NCI-H446 (cell line): ENCODE measurements around the gene LEMD2.
A peak's percentile ranks its signal among the peaks of the same experiment; 100 is the strongest.

ENCODE experiments used
- DNase-seq, 2 experiments: peaks; one replicate each; lab custom pipeline; 2025; lab: John Stamatoyannopoulos, UW

The LEMD2 gene

DNA sequence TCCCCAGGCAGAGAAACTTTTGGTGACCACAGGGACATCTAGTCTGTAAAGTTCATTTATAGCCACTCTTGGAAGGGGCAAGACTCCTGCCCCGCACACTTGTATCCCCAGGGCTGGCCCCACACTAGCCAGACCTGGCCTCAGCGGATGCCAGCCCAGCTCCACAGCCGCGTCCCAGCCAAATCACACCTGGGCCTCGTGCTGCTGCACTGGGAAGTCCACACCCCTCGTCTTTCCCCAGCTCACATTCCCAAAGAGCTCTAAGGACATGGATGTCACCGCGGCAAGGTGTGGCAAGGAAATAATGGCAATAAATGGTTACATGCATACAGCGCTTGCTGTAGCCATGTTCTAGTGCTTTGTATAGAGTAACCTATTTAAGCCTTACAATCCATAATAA is 50.8 kb downstream of the LEMD2 start:
- no peak for DNase-seq

DNA sequence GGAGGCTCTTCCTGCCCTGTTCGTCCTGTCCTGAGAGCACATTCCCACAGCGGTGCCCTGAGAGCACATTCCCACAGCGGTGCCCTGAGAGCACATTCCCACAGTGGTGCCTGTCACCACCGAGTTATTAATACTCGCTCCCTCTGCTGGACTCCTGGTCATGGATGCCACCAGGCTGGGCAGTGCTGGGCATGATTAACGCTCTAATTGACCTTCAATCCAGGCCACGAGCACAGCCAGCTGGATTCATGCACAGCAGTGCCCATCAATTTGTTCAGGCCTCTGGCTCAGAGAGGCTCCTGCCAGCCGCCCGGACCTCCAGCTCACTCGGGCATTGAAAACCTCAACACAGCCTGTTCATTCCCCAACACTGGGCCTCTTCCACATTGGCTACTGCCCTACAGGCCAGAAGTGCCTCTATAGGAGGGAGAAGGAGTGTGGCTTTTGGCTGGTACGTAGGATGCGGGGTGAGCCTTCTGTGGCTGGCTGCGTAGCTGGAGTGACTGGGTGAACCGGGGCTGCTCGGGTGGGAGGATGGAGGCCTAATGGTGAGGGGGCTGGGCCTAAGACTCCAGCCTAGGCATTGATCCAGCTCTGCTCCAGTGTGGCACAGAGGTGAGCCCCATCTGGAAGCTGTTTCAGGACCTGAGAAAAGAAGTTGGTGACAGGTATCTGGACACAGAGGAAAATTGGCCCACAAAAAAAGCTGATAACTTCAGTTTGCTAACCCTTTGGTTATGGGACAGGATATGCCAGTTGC is 51.5 kb downstream of the LEMD2 start:
- DNase-seq, result peak in 1 of 2 experiments; percentile 23

DNA sequence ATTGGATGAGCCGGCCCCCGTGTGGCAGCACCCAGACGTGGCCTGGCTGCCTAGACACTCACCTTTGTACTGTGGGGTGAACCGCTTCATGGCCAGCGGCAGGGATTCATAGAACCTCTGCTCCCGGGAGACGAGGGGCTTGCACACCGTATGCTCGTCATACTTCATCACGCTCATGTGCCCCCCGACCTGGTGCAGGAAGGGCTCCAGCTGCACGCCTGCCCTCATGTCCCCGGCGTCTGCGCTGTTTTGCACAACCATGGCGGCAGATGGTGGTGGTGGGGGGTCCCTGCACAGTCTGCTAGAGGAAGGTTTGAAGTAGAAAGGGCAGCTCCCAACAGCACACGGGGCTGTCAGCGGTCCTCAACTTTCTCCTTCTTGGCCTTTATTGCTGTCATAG is 53.7 kb downstream of the LEMD2 start:
- no peak for DNase-seq

DNA sequence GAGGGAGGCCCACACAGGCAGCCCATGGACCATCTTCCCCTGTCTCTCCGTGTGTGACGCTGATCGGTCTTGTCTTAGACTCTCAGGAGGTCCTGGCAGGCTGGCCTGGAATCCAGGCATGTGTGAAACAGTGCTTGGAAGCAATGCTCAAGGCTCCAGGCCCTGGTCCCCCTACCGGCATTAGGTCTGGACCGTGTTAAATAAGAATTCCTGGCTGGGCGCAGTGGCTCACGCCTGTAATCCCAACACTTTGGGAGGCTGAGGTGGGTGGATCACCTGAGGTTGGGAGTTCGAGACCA is 55.3 kb downstream of the LEMD2 start:
- no peak for DNase-seq

DNA sequence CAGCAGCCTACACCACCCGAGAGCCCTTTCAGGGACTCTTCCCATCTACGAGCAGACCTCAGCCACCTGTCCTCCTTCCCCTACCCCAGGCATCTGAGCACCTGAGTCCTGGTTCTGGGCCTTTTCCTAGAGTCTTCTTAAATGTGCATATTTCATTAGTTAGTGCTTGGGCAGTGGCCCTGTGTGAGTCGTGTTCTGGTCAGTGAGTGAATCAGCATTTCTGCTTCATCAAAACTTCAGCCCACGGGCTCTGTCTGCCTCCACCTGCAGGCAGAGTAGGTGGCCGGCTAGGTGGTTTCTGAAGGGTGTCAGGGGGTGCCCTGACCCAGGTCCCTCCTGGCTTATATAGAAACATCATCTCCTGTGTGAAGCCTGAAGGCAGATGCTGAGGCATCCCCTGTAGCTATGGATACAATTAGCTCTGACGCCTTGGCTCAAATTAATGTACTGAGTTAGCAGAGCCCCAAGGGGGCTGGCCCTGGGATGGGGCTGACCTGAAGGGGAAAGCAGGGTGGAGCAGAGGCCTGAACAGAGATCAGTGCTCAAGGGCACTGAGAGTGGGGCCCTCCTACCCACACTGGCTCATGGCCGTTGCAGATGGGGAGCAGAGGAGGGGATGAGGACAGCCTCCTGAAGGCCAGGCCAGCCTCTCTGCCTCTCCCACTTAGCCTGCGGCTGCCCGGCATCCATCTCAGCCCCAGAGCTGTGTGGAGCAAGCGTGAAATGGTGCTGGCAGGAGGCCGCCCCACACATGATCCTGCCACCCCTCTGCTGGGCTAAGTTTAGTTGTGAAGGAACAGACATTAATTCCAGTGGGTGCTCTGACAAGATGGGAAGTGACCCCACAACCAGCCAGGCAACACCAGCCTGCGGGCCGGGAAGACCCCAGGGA is 55.9 kb downstream of the LEMD2 start:
- no peak for DNase-seq

DNA sequence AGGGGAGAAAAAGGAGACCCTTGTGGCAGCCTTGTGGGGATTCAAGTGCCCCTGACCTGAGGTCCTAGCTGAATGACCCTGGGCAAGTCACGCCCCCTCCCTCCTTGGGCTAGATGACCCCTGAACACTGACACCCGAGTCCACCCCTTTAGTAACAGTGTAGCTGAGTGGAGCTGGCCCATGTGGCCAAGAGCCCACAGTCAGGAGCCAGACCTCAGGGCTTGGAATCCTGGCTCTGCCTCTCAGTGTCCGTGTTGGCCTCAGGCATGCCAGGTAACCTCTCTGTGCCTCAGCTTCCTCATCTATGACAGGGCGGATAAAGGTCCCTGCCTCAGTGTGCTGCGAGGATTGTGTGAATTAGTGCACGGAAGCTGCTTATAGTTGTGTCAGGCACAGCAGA is 56.5 kb downstream of the LEMD2 start:
- DNase-seq, result no peak

DNA sequence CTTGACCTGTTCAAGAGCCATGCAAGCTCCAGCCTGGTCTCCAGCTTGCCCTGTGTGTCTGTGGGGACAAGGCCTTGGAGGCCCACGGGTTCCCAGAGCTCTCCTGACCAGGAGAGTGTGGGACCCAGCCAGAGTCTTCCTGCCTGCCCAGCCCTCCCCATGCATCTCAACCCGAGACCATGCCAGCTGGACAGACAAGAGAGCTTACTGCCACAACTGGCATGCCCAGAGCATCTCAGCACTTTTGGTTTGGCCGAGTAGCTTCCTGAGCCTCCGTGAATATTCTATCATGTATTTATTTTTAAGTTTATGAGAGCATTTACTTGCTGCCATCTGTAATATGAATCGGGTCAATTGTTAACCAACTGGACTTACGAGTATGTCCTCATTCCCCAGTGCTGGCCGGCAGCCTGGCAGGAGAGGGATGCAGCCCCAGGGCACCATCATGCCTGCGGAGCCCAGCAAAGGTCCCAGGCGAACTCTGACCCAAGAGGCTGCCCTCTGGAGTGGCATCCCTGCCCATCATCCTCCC is 57.1 kb downstream of the LEMD2 start:
- no peak for DNase-seq

DNA sequence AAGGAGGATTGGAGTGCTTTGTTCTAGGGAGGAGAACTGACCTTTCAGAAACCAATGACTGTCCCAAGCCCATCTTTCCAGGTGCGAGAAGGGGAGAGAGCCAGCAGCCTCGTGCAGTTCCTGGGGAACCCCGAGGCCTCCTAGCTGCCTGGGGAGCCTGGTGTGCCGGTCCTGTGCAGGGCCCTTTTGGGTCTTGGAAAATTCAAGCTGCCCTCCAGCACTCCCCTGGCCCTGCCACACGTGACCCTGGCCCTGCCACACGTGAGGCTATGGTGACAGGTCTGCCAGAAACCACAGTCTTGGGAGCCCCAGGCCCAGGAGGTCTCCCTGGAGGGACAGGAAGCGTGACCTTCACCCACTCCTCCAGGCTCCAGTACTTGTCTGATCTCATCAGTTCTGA is 57.9 kb downstream of the LEMD2 start:
- DNase-seq, result no peak

DNA sequence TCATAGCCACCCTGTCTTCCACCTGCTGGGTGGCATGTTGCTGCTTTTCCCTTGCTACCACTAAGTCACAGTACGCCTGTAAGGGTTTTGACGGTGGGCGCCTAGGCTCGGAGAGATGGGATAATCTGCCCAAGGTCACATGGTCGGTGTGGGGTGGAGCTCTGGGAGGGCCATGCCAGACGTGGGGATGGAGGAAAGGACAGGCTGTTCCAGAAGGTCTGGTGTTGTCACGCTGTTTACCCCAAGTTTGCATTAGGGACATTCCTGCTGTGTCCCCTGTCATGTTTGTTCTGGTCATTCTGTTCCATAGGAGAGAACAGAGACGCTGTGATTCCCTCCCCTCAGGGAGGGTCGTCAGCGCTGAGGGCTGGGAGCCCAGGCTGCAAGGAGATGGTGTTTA is 58.3 kb downstream of the LEMD2 start:
- no peak for DNase-seq

DNA sequence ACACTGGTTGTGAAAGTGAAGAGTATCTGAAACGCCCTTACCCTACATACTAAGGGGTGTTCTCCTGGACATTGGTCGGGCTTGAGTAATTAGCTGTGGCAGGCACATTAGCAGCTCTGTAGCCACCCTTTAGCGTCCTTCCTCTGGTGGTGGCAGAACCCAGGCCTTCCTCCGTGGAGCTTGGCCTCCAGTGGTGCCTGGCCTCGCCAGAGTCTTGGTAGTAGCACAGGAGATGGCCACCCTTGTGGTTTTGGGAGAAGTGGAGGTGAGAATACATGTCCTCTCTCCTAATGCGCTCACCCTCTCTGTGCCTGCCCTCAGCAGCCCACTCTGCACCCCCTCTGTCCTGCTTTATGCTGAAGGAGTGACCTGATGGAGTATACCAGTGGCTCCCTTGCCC is 59.9 kb downstream of the LEMD2 start:
- no peak for DNase-seq

DNA sequence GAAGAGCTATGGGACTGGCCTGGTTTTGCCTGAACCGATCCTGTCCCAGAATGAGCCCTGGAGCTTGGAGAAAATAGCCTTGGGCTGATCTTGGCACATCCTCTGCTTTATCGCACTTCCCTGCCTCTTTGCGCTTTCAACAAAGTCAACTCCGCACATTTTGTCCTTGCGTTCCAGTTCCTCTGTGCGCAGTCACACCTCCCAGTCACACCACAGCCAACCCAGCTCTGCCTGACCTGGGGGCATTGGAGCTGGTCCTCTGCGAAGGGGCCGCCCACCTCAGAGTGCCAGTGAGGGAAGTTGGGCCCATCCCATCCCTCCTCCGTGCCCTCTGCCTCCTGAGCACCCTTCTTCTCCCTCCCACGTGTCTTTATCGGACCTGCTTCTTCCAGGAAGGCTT is 60.5 kb downstream of the LEMD2 start:
- no peak for DNase-seq

DNA sequence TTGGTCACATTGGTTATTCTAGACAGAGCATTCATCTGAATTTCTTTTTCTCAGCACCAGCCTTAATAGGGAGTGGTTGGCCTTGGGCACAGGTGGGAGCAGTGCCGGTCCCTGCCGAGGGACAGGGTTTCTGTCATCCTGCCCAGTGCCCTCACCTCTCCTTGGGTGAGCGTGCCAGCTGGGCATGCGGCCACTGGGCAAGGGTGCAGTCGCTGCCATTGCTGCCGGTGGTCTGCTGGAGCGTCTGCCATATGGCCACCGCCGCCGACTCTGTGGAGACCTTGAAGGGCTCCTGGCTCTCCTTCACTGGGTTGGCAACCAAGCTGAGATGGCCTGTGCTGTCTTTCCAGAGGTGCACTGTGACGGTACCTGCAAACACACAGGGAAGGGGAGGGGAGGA is 61.0 kb downstream of the LEMD2 start:
- DNase-seq, result peak in 1 of 2 experiments; percentile 30

DNA sequence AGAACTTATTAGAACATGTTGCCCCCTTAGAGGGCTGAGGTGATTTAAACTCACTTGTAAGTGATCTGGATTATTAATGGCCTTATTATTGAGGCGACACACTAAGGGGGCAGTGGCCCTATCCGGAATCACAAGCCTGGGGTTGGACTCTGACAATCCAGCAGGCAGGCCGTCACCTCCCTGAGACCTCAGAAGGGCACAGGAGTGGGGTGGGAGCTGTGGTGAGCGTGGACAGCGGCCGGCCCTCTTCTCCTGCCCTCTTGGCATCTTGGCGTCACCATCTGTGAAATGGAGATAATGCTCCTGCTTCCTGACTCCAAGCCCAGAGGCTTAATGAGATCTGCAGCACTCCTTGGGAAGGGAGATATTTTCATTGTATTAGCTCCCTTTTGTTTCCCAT is 61.8 kb downstream of the LEMD2 start:
- DNase-seq, result no peak

DNA sequence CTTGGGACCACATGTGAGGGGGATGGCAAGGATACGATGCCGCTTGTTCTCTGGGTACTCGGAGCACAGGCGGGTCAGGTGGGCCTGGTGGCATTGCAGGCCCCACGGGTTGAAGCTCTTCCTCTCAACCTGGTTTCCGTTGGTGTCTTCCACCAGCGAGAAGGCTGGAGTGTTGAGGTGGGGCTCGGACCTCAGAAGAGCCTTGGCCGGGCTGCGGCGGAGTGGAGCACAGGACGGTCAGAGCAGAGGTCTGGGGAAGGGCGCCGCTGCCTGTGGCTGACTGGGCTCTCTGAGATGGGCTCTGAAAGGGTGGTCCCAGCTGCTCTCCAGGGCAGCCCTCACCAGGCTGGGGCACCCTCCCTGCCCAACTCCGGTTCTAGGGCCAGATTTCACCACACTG is 62.2 kb downstream of the LEMD2 start:
- no peak for DNase-seq

DNA sequence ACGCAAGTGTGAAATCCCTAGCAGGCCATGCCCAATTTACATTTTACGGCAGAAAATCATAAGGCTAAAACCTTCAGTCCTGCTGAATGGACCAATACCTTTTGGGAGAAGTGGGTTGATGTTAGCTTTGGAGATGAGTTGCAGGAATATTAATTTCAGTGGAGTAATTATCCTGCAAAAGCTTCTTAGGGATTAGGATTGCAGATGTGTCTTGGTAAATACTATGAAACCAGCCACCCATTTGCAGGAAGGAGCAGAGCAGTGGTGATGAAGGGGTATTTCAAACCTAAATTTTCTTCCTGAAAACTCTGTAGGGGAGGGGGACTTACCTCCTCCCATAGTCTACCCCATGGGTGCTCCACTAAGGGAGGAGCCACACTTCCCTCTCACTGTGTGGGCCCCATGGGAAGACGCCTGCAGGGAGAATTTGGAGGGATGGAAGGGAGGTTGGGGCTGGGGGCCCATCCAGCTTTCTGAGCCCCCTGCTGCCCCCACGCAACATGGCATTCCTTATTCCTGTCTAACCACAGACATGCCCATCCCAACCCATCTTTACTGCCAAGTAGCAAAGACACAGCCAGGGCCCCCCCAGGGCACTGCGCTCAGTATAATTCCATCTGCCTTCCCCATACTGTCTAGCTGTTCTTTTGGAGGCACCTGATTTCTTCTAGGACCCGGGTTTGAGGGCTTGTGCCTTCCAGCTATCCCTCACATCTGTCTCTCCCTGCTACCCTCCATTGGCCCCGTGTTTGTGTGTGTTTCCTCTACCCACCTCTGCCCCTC is 62.8 kb downstream of the LEMD2 start:
- DNase-seq, result no peak

DNA sequence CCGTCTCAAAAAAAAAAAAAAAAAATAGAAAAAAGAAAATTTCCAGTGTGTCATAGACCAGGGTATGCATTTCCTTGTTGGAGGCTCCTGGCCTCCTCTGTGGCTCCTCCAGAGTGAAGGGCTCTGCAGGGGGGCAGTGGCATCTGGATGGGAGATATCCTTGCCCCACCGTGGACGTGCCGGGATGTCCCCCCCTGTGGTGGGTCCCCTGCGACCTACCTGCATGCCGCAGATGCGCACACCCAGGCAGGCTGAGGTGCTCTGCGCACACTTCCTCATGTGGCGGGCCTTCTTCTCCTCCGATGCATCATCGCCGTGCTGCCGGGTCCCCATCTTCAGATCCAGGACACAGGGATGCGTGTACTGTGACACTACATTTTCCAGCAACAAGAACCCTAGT is 63.7 kb downstream of the LEMD2 start:
- DNase-seq, result no peak

DNA sequence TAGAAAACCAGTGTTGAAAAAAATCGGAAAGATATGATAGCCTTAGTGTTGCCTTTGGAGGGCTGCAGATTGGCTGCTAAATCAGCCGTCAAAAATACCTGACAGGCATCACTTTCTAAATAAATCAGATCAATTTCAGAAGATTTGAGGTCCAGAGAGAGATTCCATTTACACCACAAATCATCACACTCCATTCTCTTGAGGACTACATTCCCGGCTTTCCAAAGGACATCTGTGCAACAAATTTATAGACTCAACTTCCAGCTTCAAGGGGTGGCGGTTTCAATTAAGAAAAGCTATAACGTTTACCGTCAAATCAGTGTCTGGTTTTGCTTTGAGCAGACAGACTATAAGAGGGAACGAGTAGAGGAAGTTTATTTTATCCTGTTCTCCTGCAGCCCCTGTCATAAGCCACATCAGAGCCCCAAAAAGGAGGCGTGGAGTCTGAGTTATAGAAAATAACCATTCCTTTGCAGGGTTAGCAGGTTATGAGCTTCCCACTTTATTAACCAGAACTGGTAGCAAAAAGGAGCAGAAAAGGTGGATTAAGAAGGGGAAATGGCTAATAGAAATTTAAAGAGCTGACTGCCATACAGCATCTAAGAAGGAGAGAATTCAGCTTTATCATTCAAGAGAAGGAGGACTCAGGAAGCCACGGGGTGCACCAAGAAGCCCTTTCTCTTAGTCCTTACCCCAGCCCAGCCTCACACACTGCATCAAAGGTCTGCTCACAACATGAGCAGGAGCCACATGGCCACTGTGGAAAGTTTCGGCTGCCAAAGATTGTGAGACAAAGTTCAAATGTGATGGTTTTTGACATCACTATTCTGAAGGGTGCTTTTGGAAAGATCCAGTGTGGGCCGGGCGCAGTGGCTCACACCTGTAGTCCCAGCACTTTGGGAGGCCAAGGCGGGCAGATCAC is 64.6 kb downstream of the LEMD2 start:
- no peak for DNase-seq

DNA sequence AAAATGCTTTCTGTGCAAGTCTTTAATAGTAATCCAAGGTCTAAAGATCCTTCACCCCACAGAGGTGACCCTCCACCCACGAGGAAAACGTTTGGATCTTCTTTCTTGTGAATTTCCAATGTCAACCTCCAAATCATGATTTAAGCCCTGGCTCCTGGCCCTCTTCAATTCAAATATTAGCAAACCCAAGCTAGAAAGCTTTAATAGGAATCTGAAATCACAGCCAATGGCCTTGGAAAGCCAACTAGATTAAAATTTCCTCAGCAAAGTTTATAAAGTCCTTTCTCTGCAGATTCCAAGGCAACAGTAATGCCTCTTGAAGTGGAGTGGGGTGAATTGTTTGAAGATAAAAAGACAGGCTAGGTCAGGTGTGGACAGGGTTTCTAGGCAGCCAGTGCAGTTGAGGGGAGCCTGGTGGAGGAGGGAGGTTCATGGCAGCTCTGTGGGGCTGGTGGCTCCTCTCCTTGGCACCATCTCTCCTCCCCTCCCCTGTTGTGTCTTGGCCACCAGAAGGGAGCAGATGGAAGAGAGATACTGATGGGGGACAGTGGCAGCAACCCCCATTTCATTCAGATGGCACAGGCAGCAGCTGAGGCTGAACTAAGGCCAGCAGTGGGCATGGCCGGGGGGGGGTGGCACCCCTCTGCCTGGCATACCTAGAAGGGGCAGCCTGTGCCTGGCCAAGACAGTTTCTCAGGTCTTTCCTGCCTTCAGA is 65.4 kb downstream of the LEMD2 start:
- DNase-seq, result peak in 1 of 2 experiments; percentile 62

DNA sequence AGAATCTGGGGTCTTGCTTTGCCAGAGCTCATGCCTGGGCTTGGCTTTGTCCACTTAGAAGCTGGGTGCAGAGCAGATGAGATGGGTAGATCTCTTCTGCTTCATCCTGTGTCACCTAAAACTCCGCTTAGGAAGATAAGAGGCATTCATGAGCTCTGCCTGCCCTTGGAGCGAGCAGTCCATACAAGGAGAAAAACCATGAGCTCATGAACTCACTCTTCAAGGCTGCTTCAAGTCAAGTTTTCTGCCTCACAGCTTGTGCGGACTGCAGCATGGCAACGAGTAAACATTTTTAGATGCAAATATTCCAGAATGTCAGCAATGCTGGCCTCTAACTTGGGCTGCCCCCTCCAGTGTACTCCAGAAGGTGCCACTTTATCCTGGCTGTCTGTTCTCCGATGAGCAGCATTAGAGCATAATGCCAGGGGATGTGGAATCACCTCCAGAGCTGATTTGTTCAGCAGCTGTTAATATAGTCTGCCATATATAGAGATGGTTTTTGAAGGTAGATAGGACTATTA is 66.8 kb downstream of the LEMD2 start:
- peak in 1 of 2 experiments; percentile 12 for DNase-seq

DNA sequence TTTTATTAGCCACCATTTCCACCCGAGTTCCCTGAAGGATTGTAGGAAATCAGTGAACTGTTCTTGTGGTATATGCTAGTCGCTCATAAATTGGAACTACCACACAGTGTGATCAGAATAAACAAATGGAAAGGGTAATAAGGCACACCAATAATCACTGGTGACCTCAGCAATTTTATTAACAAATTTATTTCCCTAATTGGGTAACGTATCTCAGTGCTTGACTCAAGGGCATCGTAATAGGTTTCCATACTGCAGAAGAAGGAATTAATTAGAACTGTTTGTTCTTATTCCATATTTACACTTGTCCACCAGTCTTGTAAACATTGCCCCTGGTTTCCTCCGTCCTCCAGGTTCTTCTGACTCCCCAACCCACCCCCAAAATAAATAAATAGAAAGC is 67.4 kb downstream of the LEMD2 start:
- no peak for DNase-seq
